SK-N-MC (cell line): ENCODE results near the gene KCNJ15.

ENCODE experiments used
- DNase-seq: peaks from one replicate; pipeline ENCODE4 v3.0.0-alpha.2; 2011; ENCODE audit warnings: low read depth, low spot score
- H3K27ac ChIP-seq: fragments of 200-600 bp; sonication (generic); 2 replicates; pipeline ENCODE4 v1.5.1; 2016; ENCODE audit warnings: mixed run types
- H3K36me3 ChIP-seq: fragments of 200-600 bp; sonication (generic); 2 replicates; pipeline ENCODE4 v1.6.1; 2017; ENCODE audit warnings: antibody characterized with exemption, low read length, mixed read lengths; ENCODE audit not compliant: insufficient read depth
- H3K4me3 ChIP-seq: fragments of 200-600 bp; sonication (generic); 2 replicates; pipeline ENCODE4 v1.5.1; 2016
- H3K9ac ChIP-seq: fragments of 200-600 bp; sonication (generic); 2 replicates; pipeline ENCODE4 v1.8.0; 2017; ENCODE audit warnings: mixed run types, mixed read lengths; ENCODE audit not compliant: insufficient read length
- H3K9me3 ChIP-seq: fragments of 200-600 bp; sonication (generic); 2 replicates; pipeline ENCODE4 v1.6.1; 2017; ENCODE audit warnings: low read depth, mild to moderate bottlenecking, antibody characterized with exemption, low read length, moderate library complexity, mixed read lengths
- EZH2 ChIP-seq: fragments of 200-600 bp; sonication (generic); IDR thresholded peaks from one replicate; pipeline ENCODE4 v1.6.1; 2017; ENCODE audit warnings: antibody characterized with exemption
- FOXP2 ChIP-seq: optimal IDR thresholded peaks from 2 replicates; pipeline ENCODE3; 2011; ENCODE audit warnings: mild to moderate bottlenecking, moderate library complexity; ENCODE audit not compliant: insufficient read depth; ENCODE audit errors: extremely low read length, control extremely low read depth
- POLR2AphosphoS5 ChIP-seq: IDR thresholded peaks from 2 replicates; pipeline ENCODE4 v1.6.1; 2012; ENCODE audit warnings: mild to moderate bottlenecking, low read depth, low read length, borderline replicate concordance

KCNJ15 gene

DNA sequence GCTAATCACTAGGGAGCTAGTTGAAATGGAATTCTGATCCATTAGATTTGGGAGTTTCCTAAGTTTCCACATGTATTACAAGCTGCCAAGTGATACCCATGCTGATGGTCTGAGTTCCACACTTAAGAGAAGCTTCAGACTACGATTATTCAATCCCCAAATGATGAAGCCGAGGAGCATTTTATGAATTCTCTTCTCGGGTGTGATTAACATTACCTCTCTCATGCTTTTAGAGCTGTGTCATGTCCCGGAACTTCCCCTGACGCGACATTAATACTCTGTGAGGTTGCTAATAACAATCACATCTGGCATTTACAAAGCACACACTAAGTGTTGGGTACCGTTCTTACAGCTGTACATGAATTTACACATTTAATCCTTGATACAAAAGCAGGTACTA is 63.0 kb downstream of the KCNJ15 start:
- H3K9me3 ChIP-seq = no peaks in the 10 kb centered on the region
- no peak overlapping the region for H3K27ac ChIP-seq
- DNase-seq = no peak
- TF ChIP-seq POLR2AphosphoS5 = no peak
- no peak for TF ChIP-seq FOXP2
- TF ChIP-seq EZH2 = no peak
- H3K9ac ChIP-seq = no peak overlapping the region
- no peaks in the 10 kb centered on the region for H3K36me3 ChIP-seq
- no peak overlapping the region for H3K4me3 ChIP-seq

DNA sequence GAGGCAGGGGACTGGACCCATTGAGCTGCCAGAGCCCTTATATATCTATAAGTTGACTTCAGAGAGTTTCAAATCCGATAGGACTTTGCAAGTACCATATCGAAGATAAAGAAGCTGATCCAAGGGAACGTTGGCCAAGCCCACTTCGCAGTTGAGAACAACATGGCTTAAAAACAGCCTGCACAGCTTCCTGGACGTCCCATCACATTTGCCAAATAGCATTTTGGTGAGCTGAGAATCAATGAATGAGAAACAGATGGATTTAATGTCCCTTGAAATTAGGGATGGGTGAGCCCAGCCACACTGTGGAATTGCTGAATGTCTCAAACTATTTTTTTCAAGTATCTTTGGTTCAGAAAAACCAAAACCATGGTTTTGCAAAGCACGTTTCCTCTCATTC is 64.8 kb downstream of the KCNJ15 start:
- no peak overlapping the region for H3K27ac ChIP-seq
- no peaks in the 10 kb centered on the region for H3K9me3 ChIP-seq
- H3K36me3 ChIP-seq = no peaks in the 10 kb centered on the region
- H3K4me3 ChIP-seq = no peak overlapping the region
- H3K9ac ChIP-seq = no peak overlapping the region
- TF ChIP-seq FOXP2 = no peak
- no peak for TF ChIP-seq EZH2
- no peak for TF ChIP-seq POLR2AphosphoS5
- DNase-seq = no peak

DNA sequence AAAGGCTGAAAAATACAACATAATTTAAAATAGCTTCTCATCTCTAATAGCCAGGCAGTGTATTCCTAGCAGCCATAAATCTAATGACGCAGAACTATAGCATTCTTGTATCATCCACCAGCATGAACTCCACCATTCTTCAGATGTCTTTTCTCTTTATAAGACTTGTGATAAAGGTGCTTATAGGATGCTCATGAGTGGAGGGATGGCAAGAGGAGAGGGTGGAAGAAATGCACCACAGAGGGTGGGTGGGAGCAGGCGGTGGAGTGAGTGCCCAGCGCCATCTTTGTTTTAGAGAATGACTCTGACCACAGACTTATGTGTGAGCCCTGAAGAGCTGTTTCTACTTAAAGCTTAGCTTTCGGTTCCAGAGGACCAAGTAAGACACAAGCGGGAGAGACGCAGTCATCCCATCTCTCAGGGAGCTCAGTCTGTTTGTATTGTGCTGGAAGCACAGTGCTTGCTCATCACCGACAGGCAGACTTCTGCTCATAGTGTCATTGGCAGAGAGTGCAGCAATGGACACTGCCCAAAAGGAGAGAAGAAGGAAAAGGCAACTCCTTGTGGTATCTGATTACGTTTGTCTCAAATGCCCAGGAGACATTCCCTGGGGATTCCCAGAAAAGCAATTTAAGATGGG is 65.6 kb downstream of the KCNJ15 start:
- no peak for DNase-seq
- Histone ChIP-seq H3K9ac (no peak overlapping the region), H3K36me3 (no peaks in the 10 kb centered on the region)

DNA sequence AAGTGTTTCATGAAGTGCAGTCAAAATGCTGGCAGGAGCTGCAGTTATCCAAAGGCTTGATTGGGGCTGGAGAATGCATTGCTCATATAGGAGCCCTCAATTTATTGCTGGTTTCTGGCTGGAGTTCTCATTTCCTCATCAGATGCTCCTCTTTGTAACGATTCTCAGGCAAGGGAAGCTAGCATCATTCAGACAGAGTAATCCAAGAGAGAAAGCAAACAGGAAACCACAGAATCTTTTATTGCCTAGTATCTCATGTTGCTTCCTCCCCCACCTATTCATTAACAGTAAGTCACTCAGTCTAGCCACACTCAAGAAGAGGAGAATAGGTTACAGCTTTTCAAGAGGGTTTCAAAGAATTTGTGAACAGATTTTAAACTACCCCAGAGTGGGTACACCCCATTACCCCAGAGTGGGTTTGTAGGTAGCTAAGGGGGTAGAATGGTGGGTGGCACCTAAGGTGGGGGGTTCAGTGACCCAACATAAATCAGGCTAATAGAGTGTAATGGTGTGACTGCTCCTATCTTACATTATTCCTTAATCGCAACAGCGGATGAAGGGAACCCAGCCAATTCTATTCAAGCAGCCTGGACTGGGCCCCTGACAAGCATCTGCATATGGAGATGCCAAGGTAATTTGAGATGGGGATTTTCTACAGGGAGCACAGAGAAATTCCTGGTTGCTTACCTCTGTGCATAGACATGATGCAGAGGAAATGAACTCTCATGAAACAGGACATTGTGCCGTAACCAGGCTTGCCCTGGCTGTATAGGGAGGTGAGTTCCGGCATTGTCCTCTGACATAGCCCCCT is 67.1 kb downstream of the KCNJ15 start:
- no peaks in the 10 kb centered on the region for H3K36me3 ChIP-seq
- no peak overlapping the region for H3K9ac ChIP-seq
- H3K27ac ChIP-seq = no peak overlapping the region
- no peak overlapping the region for H3K4me3 ChIP-seq
- peak; percentile 34 for DNase-seq
- H3K9me3 ChIP-seq = no peaks in the 10 kb centered on the region
- TF ChIP-seq FOXP2 (no peak), EZH2 (no peak), POLR2AphosphoS5 (no peak)

More for the DNA sequence above, 65.6 kb downstream of the KCNJ15 start:
- TF ChIP-seq POLR2AphosphoS5 = no peak
- no peak for TF ChIP-seq FOXP2
- TF ChIP-seq EZH2 = no peak
- Histone ChIP-seq H3K27ac (no peak overlapping the region), H3K4me3 (no peak overlapping the region), H3K9me3 (no peaks in the 10 kb centered on the region)

DNA sequence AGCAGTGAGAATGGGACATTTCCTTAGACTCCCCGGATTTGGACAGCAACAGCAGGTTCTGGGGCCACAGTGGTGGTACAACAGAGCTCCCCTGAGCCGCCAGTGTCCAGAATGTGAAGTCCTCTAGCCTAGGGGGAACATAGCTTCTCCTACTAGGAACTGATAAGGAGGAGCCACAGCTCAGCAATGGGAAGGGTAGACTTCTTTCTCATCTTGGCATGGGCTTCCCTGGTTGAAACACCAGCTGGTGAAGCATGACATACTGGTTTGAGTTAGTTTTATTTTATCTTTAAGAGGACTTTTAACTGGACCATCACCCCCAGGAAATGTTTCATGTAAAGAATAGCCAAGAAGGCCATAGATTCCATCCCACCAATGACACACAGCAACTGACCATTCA is 68.4 kb downstream of the KCNJ15 start:
- TF ChIP-seq FOXP2 (no peak), POLR2AphosphoS5 (no peak), EZH2 (no peak)
- Histone ChIP-seq H3K27ac (no peak overlapping the region), H3K36me3 (no peaks in the 10 kb centered on the region), H3K4me3 (no peak overlapping the region), H3K9ac (no peak overlapping the region), H3K9me3 (no peaks in the 10 kb centered on the region)
- no peak for DNase-seq

DNA sequence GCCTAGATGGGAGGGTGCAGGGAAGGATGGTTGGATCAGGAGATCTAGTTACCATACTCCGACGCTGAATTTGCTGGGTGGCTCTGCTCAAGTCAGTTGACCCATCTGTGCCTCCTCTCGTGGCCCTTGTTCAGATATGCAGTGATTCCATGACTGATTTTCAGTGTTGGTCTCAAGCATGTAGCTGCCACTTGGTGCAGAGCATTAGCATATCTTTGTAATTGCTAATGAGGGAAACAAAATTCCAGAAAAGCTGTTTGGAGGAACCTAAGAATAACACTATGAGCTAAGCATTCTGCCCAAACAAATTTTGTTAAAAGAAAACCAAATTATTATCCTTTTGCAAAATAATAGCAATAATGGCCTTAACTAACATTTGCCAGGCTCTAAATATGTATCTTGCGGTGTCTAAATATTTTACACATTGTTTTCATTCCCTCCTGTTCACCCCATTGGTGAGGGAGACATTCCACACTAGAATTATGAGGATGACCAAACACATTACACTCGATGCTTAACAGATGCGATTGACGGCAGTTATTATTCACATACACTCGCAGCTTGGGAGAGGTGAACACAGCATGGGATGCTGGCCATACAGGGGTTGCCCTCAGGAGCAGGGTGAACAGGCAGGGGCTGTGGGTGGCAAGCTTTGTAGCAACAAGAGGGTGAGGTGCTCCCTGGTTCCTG is 69.1 kb downstream of the KCNJ15 start:
- H3K27ac ChIP-seq = no peak overlapping the region
- TF ChIP-seq POLR2AphosphoS5 (no peak), FOXP2 (no peak), EZH2 (no peak)
- no peak for DNase-seq
- H3K36me3 ChIP-seq = no peaks in the 10 kb centered on the region
- no peaks in the 10 kb centered on the region for H3K9me3 ChIP-seq
- H3K4me3 ChIP-seq = no peak overlapping the region
- H3K9ac ChIP-seq = no peak overlapping the region

DNA sequence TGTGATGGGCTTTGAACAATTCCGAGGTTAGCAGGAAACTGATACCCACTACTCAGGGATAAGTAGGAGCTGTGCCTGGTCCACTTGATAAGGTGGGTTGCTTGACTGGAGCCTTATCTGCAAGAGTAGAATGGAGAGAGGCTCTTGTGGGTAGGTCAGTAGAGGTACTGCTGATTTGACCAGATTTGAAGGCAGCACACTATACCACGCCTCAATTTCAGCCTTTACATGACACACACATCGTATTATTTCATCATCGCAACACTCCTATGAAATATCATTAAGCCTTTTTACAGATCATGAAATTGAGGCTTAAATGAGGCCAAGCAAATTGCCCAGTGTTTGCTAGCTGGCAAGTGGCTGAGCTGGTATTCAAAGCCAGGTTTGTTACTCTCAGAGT is 69.6 kb downstream of the KCNJ15 start:
- Histone ChIP-seq H3K27ac (no peak overlapping the region), H3K4me3 (no peak overlapping the region), H3K36me3 (no peaks in the 10 kb centered on the region), H3K9me3 (no peaks in the 10 kb centered on the region), H3K9ac (no peak overlapping the region)
- TF ChIP-seq POLR2AphosphoS5 = no peak
- TF ChIP-seq EZH2 = no peak
- TF ChIP-seq FOXP2 = no peak
- no peak for DNase-seq

DNA sequence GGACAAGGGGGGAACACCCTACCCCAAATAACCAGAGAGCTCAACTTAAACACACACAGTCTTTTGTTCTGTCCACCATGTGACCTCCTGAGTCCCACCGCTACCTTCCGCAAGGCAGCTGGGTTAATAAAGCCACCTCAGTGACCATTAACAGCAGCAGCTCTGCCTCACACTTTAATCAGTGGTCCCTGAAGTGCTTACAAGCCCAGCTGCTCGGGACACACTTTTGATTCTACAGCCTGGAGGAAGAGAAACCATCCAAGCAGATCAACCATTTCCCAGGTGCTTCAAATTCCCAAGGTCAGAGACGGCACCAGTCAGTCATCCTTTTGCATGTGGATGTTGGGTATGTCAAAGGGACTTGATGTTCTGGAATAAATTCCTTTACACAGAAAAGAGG is 70.1 kb downstream of the KCNJ15 start:
- no peak overlapping the region for H3K27ac ChIP-seq
- no peaks in the 10 kb centered on the region for H3K9me3 ChIP-seq
- TF ChIP-seq FOXP2 = no peak
- TF ChIP-seq EZH2 = no peak
- no peak for TF ChIP-seq POLR2AphosphoS5
- H3K36me3 ChIP-seq = no peaks in the 10 kb centered on the region
- DNase-seq = no peak
- H3K9ac ChIP-seq = no peak overlapping the region
- H3K4me3 ChIP-seq = no peak overlapping the region

DNA sequence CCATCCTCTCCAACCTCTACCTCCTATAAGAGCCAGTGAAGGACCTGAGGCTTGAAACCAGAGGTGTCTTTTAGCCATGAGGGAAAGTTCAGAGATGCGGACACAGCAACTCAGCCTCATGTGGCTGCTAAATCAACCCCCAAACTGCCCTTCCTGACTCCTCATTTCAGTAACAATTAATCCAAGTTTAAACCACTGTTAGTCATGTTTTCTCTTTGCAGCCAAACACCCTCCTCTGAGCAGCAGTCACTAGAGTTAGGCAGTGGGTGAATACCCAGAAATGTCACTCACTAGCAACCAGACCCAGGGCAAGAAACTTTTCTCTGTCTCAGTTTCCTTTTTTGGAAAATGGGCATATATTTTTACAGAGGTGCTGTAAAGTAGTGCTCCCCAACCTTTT is 71.2 kb downstream of the KCNJ15 start:
- no peak overlapping the region for H3K27ac ChIP-seq
- no peaks in the 10 kb centered on the region for H3K36me3 ChIP-seq
- no peaks in the 10 kb centered on the region for H3K9me3 ChIP-seq
- TF ChIP-seq FOXP2 (no peak), POLR2AphosphoS5 (no peak), EZH2 (no peak)
- no peak overlapping the region for H3K9ac ChIP-seq
- DNase-seq = no peak
- no peak overlapping the region for H3K4me3 ChIP-seq
